Keratinocyte (primary cell): ENCODE results near the gene NPC2. TPM values are rescaled to one million over a fixed set of nuclear protein-coding genes. Genes with fewer than 3 reads are reported as not detected.

Source experiments
- DNase-seq: peaks from one replicate; pipeline ENCODE4 v3.0.0-alpha.2; 2011; ENCODE audit warnings: low read depth, missing footprints, low spot score
- FAIRE-seq: peaks from 2 replicates; lab custom pipeline; 2011; peaks lifted over from hg19 to GRCh38; lab: Jason Lieb, UNC
- H2AFZ ChIP-seq: 2 replicates; pipeline ENCODE4 v1.6.0; 2012; ENCODE audit warnings: low read length, control low read depth, inconsistent platforms; ENCODE audit not compliant: control insufficient read depth
- H3K27ac ChIP-seq: 2 replicates; pipeline ENCODE4 v1.5.1; 2011; ENCODE audit warnings: low read length; ENCODE audit not compliant: control insufficient read depth, insufficient read depth
- H3K27me3 ChIP-seq: 3 replicates; pipeline ENCODE4 v1.6.0; 2011; ENCODE audit warnings: low read length; ENCODE audit not compliant: control insufficient read depth, insufficient read depth; ENCODE audit errors: extremely low read depth
- H3K36me3 ChIP-seq, 2 experiments: 2 replicates in 1 of 2; 3 replicates in 1 of 2; pipeline ENCODE4 v1.5.1; 2011; ENCODE audit warnings: low read length in 2 of 2, mild to moderate bottlenecking in 1 of 2; ENCODE audit not compliant: control insufficient read depth in 2 of 2, insufficient read depth in 2 of 2; ENCODE audit errors: extremely low read depth in 1 of 2
- H3K4me1 ChIP-seq: 3 replicates; pipeline ENCODE4 v1.5.1; 2011; ENCODE audit warnings: low read length; ENCODE audit not compliant: control insufficient read depth, insufficient read depth; ENCODE audit errors: extremely low read depth
- H3K4me2 ChIP-seq: 3 replicates; pipeline ENCODE4 v1.6.0; 2011; ENCODE audit warnings: low read depth, low read length; ENCODE audit not compliant: control insufficient read depth, insufficient read depth; ENCODE audit errors: extremely low read depth
- H3K4me3 ChIP-seq, 3 experiments: fragments of 200-600 bp in 1 of 3; sonication (generic) in 1 of 3; 2 replicates in 2 of 3; 3 replicates in 1 of 3; pipeline ENCODE4 v1.5.1; 2011 to 2016; ENCODE audit warnings: low read length in 3 of 3, mild to moderate bottlenecking in 3 of 3, control low read depth in 2 of 3, inconsistent platforms in 1 of 3, low read depth in 1 of 3, mixed read lengths in 1 of 3, mixed run types in 1 of 3, moderate library complexity in 1 of 3; ENCODE audit not compliant: control insufficient read depth in 2 of 3, insufficient read depth in 2 of 3; ENCODE audit errors: extremely low read depth in 1 of 3
- H3K79me2 ChIP-seq: 2 replicates; pipeline ENCODE4 v1.6.0; 2012; ENCODE audit warnings: low read length; ENCODE audit not compliant: control insufficient read depth, insufficient read depth
- H3K9ac ChIP-seq: 3 replicates; pipeline ENCODE4 v1.6.0; 2011; ENCODE audit warnings: low read length; ENCODE audit not compliant: control insufficient read depth, insufficient read depth; ENCODE audit errors: extremely low read depth
- H3K9me1 ChIP-seq: 3 replicates; pipeline ENCODE4 v1.6.0; 2011; ENCODE audit warnings: low read length; ENCODE audit not compliant: control insufficient read depth, insufficient read depth; ENCODE audit errors: extremely low read depth
- H3K9me3 ChIP-seq: 2 replicates; pipeline ENCODE4 v1.5.1; 2012; ENCODE audit warnings: low read depth, low read length; ENCODE audit not compliant: control insufficient read depth
- H4K20me1 ChIP-seq: 3 replicates; pipeline ENCODE4 v1.6.0; 2011; ENCODE audit warnings: low read length; ENCODE audit not compliant: control insufficient read depth, insufficient read depth; ENCODE audit errors: extremely low read depth
- EZH2 ChIP-seq: IDR thresholded peaks from one replicate; pipeline ENCODE4 v1.6.1; 2012; ENCODE audit warnings: inconsistent platforms, mild to moderate bottlenecking, low read length, moderate library complexity
- dilution Hi-C: fragments of 300-500 bp; cut with MboI; formaldehyde crosslinking; loops from one replicate; pipeline ENCODE4 v1.7.0; 2020; ENCODE audit warnings: low sequenced_read_pairs; ENCODE audit not compliant: extremely low pct_ligation_motif_present
- polyA plus RNA-seq, 5 experiments: library from polyadenylated mRNA; depleted of rRNA in 3 of 5; stranded (reverse) in 3 of 5; stranded (forward) in 1 of 5; unstranded in 1 of 5; fragments of >200 nt; gene quantifications; 1 replicate in 1 of 5; 2 replicates in 3 of 5; 3 replicates in 1 of 5; pipeline versions ENCODE4 v1.2.1 to v1.2.3, GENCODE V29; 2011 to 2012; ENCODE audit warnings: missing spikeins in 2 of 5, low read depth in 1 of 5, low replicate concordance in 1 of 5
- TF ChIP-seq, protein P1 (sequence below), 3 experiments: IDR thresholded peaks in 1 of 3; conservative IDR thresholded peaks in 1 of 3; optimal IDR thresholded peaks in 1 of 3; 2 replicates in 2 of 3; 3 replicates in 1 of 3; pipeline versions ENCODE3 to v1.5.1; 2011; ENCODE audit warnings: low read length in 3 of 3, mild to moderate bottlenecking in 3 of 3, moderate library complexity in 2 of 3, control low read depth in 1 of 3, inconsistent platforms in 1 of 3; ENCODE audit not compliant: insufficient read depth in 2 of 3; ENCODE audit errors: extremely low read depth in 1 of 3

NPC2 gene
- polyA plus RNA-seq, 1 donor (not counting 4 experiments of a cell fraction or from before 2014, with no cell fraction given): 221 TPM

DNA sequence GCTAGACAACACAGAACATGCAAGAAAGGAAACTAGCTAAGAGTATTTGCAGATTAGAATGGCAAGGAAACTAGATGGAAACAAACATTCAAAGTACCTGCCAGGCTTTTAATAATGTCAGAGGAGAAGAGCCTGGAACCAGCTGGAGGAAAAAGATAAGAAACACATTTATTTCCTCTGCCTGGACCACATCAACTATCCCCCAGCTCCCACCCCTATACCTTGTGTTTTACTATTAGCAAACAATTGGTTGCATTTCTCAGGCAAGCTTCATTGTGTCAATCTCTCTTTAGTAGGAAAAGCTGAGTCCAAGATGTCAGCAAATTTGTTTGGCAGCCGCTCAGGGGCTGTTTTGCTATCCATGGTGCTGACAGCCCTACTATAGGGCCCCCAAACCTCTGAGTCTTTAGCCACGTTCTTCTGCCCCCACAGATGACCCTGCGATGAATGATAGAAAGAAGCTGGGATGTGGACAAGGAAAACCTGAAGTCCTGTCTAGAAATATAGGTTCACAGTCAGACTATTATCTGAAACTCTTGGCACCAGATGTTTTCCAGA, 55.5 kb downstream of the NPC2 start:
- no peak overlapping the region for H3K9ac ChIP-seq
- dilution Hi-C loops: no loop called here
- H3K4me1 ChIP-seq: no peaks in the 10 kb centered on the region
- no peak overlapping the region for H2AFZ ChIP-seq
- H3K27ac ChIP-seq: no peak overlapping the region
- no peak overlapping the region for H3K4me3 ChIP-seq
- H4K20me1 ChIP-seq: no peaks in the 10 kb centered on the region
- H3K27me3 ChIP-seq: peaks cover 4% of the 10 kb centered on the region
- H3K4me2 ChIP-seq: no peak overlapping the region
- DNase-seq (no peak), FAIRE-seq (no peak)
- H3K9me1 ChIP-seq: no peaks in the 10 kb centered on the region
- no peaks in the 10 kb centered on the region for H3K9me3 ChIP-seq
- TF ChIP-seq, protein P1, sequence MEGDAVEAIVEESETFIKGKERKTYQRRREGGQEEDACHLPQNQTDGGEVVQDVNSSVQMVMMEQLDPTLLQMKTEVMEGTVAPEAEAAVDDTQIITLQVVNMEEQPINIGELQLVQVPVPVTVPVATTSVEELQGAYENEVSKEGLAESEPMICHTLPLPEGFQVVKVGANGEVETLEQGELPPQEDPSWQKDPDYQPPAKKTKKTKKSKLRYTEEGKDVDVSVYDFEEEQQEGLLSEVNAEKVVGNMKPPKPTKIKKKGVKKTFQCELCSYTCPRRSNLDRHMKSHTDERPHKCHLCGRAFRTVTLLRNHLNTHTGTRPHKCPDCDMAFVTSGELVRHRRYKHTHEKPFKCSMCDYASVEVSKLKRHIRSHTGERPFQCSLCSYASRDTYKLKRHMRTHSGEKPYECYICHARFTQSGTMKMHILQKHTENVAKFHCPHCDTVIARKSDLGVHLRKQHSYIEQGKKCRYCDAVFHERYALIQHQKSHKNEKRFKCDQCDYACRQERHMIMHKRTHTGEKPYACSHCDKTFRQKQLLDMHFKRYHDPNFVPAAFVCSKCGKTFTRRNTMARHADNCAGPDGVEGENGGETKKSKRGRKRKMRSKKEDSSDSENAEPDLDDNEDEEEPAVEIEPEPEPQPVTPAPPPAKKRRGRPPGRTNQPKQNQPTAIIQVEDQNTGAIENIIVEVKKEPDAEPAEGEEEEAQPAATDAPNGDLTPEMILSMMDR (optimal IDR thresholded peaks at IDR 0.05 in 1 of 3, IDR thresholded peaks at IDR 0.05 in 1 of 3, conservative IDR thresholded peaks at IDR 0.05 in 1 of 3; ENCODE audit: extremely low read depth in 1 of 3, insufficient read depth in 2 of 3, low read length in 3 of 3): no peak
- TF ChIP-seq EZH2: no peak
- H3K36me3 ChIP-seq: no peaks in the 10 kb centered on the region
- no peaks in the 10 kb centered on the region for H3K79me2 ChIP-seq

DNA sequence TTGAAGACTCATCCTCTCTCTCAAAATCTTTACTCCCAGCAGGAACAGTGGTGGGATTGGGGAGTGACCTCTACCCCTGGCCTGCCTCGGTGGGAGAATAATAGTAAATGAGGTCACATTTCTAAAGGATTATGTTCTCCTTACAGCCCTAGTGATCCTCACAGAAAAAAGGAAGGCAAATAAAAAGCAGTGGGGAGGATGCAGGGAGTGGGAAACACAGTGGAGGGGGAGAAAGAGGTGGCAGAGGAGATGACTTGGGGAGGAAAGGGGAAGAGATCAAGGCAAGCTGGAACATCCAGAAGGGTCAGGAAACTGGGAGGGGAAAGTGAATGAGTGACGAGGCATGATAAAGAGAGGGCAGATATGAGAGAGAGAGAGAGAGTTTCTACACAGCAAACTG, 58.8 kb downstream of the NPC2 start:
- Histone ChIP-seq H4K20me1 (no peaks in the 10 kb centered on the region), H3K36me3 (no peaks in the 10 kb centered on the region), H3K4me2 (no peak overlapping the region), H2AFZ (no peak overlapping the region), H3K4me3 (no peak overlapping the region), H3K9ac (no peak overlapping the region), H3K79me2 (no peaks in the 10 kb centered on the region), H3K27me3 (peaks cover 7% of the 10 kb centered on the region), H3K9me3 (no peaks in the 10 kb centered on the region), H3K9me1 (no peaks in the 10 kb centered on the region), H3K27ac (no peak overlapping the region), H3K4me1 (no peaks in the 10 kb centered on the region)
- no peak for TF ChIP-seq EZH2
- TF ChIP-seq, protein P1 (optimal IDR thresholded peaks at IDR 0.05 in 1 of 3, IDR thresholded peaks at IDR 0.05 in 1 of 3, conservative IDR thresholded peaks at IDR 0.05 in 1 of 3; ENCODE audit: extremely low read depth in 1 of 3, insufficient read depth in 2 of 3, low read length in 3 of 3): no peak
- dilution Hi-C loops: no loop called here
- DNase-seq: no peak
- FAIRE-seq: no peak
